ENCODE measurements around the gene NIPBL. TPM values are rescaled to one million over a fixed set of nuclear protein-coding genes. Genes with fewer than 3 reads are reported as not detected.

Gene NIPBL
- total and polyA plus RNA-seq, 10 of the 15 experiments (the other 5 are each of a cell fraction or from before 2014, with no cell fraction given), result 10.4 to 50.4 (median 20.2) TPM

DNA sequence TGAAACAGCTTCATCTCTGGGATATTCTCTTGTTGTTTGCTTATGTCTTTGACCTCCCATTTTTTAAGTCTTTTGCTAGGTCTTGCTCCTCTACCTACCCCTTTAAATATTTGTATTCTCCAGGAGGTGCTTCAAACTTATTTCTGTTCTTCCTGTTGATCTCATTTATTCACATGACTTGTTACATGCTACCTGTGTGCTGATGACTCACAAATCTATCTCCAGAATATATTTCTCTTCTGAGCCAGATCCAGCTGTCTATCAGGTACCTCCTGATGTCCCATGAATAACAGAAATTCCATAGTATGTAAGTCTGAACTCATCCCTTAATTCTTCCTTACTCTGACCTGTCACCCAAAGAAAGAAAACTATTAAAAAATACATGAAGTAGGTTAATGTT, 11.0 kb downstream of the NIPBL start:
- H3K27ac ChIP-seq (ENCODE audit: control insufficient read depth, insufficient read depth), result no peak overlapping the region
- no peaks in the 10 kb centered on the region; the same call in 1 of the 2 replicates for H4K20me1 ChIP-seq (ENCODE audit: control insufficient read depth, insufficient read depth)
- DNase-seq (ENCODE audit: low read depth, low spot score), result no peak
- no peak for TF ChIP-seq NFYA (IDR thresholded peaks at IDR 0.05; ENCODE audit: borderline replicate concordance, low read depth, low read length)
- no peak for TF ChIP-seq SUZ12 (IDR thresholded peaks at IDR 0.05; ENCODE audit: unreplicated experiment)
- no peak for TF ChIP-seq BHLHE40 (IDR thresholded peaks at IDR 0.05; ENCODE audit: borderline replicate concordance in 1 of 2, low read depth in 2 of 2, low read length in 1 of 2)
- no peak for TF ChIP-seq IKZF1 (conservative IDR thresholded peaks at IDR 0.05)
- TF ChIP-seq SPI1 (IDR thresholded peaks at IDR 0.05; ENCODE audit: borderline replicate concordance, insufficient read depth, low read depth, low read length), result no peak
- TF ChIP-seq HCFC1 (IDR thresholded peaks at IDR 0.05; ENCODE audit: low read length), result no peak
- no peak for TF ChIP-seq KDM1A (IDR thresholded peaks at IDR 0.05; ENCODE audit: borderline replicate concordance)
- no peaks in the 10 kb centered on the region for H3K27me3 ChIP-seq (replicated peaks in 1 of 2; ENCODE audit: control insufficient read depth in 2 of 2, insufficient read depth in 2 of 2, low read length in 1 of 2)
- ATAC-seq, result peak; percentile 40
- ChIA-PET SMC1A (ENCODE audit: uncharacterized antibody, unreplicated experiment) (no interaction called here), POLR2A (no interaction called here), CTCF (no interaction called here), RAD21 (ENCODE audit: unreplicated experiment) (no interaction called here)
- no peak overlapping the region for H3K9ac ChIP-seq (ENCODE audit: control insufficient read depth, insufficient read depth, low read length)
- intact Hi-C loops (cut with micrococcal nuclease; ENCODE audit: unreplicated experiment) (no loop called here), in situ Hi-C loops (cut with MboI) (no loop called here)
- H3K36me3 ChIP-seq (ENCODE audit: control insufficient read depth in 2 of 2, insufficient read depth in 2 of 2, low read length in 1 of 2), result peaks cover 5 to 12% of the 10 kb centered on the region in 2 experiments; a peak in 2 of 4 replicates
- H2AFZ ChIP-seq (ENCODE audit: control insufficient read depth, low read depth, low read length), result no peak overlapping the region
- no peak for FAIRE-seq
- peaks cover 10% of the 10 kb centered on the region; the same call in 2 of the 3 replicates for H3K9me3 ChIP-seq (replicated peaks; ENCODE audit: control insufficient read depth, insufficient read depth, low read length)
- peaks cover 6% of the 10 kb centered on the region; the same call in 1 of the 2 replicates for H3K4me1 ChIP-seq (ENCODE audit: control insufficient read depth, insufficient read depth, low read length)
- H3K79me2 ChIP-seq (ENCODE audit: control insufficient read depth, insufficient read depth, low read length), result peaks cover 92% of the 10 kb centered on the region
- no TSS peak for BruUV-seq (replicated peaks)
- H3K4me3 ChIP-seq, result no peak overlapping the region
- H3K4me2 ChIP-seq (ENCODE audit: control insufficient read depth, insufficient read depth), result no peak overlapping the region

DNA sequence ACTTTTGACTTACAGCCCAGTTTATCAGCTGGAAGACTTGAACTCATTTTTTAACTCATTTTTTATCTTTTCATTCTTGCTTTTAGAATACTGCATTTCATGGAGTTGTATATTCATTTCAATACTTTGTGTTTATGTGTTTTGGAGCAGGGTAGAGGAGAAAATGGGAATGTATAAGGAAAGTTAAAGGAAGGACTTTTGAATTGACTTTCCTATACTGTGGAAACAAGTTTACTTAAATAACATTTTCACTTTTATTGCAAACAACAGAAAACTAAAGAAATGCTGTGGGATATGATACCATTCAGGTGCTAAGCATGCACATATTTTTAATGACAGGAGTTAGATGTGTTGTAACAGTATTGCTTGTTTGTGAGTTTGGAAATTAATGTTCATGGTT, 11.7 kb downstream of the NIPBL start:
- H3K27ac ChIP-seq (ENCODE audit: control insufficient read depth, insufficient read depth), result no peak overlapping the region
- no peak for ATAC-seq
- peaks cover 89% of the 10 kb centered on the region for H3K79me2 ChIP-seq (ENCODE audit: control insufficient read depth, insufficient read depth, low read length)
- intact Hi-C loops (cut with micrococcal nuclease; ENCODE audit: unreplicated experiment), result no loop called here
- POLR2A ChIA-PET, result no interaction called here
- BruUV-seq (replicated peaks), result no TSS peak
- H3K27me3 ChIP-seq (replicated peaks in 1 of 2; ENCODE audit: control insufficient read depth in 2 of 2, insufficient read depth in 2 of 2, low read length in 1 of 2), result no peaks in the 10 kb centered on the region
- no peak overlapping the region for H3K9ac ChIP-seq (ENCODE audit: control insufficient read depth, insufficient read depth, low read length)
- no peaks in the 10 kb centered on the region; the same call in 1 of the 2 replicates for H4K20me1 ChIP-seq (ENCODE audit: control insufficient read depth, insufficient read depth)
- H3K4me1 ChIP-seq (ENCODE audit: control insufficient read depth, insufficient read depth, low read length), result peaks cover 6% of the 10 kb centered on the region; the same call in 1 of the 2 replicates
- SMC1A ChIA-PET (ENCODE audit: uncharacterized antibody, unreplicated experiment), result no interaction called here
- CTCF ChIA-PET, result no interaction called here
- TF ChIP-seq ZNF622 (IDR thresholded peaks at IDR 0.05), result no peak
- TF ChIP-seq SUZ12 (IDR thresholded peaks at IDR 0.05; ENCODE audit: unreplicated experiment), result no peak
- TF ChIP-seq ZNF207 (IDR thresholded peaks at IDR 0.05; ENCODE audit: borderline replicate concordance), result no peak
- no peak for TF ChIP-seq SMAD5 (IDR thresholded peaks at IDR 0.05; ENCODE audit: low read depth)
- no peak overlapping the region for H3K4me3 ChIP-seq
- peaks cover 5 to 12% of the 10 kb centered on the region in 2 experiments; a peak in 2 of 4 replicates for H3K36me3 ChIP-seq (ENCODE audit: control insufficient read depth in 2 of 2, insufficient read depth in 2 of 2, low read length in 1 of 2)
- no peak overlapping the region for H2AFZ ChIP-seq (ENCODE audit: control insufficient read depth, low read depth, low read length)
- in situ Hi-C loops (cut with MboI), result no loop called here
- RAD21 ChIA-PET (ENCODE audit: unreplicated experiment), result no interaction called here
- DNase-seq (ENCODE audit: low read depth, low spot score), result no peak
- peaks cover 10% of the 10 kb centered on the region; the same call in 2 of the 3 replicates for H3K9me3 ChIP-seq (replicated peaks; ENCODE audit: control insufficient read depth, insufficient read depth, low read length)
- FAIRE-seq, result no peak
- no peak overlapping the region for H3K4me2 ChIP-seq (ENCODE audit: control insufficient read depth, insufficient read depth)
